H9 (cell line): ENCODE data around the gene VANGL2. TPM values are rescaled to one million over a fixed set of nuclear protein-coding genes. Genes with fewer than 3 reads are reported as not detected.

Experiments used
- DNase-seq: peaks from one replicate; pipeline ENCODE4 v3.0.0-alpha.2; 2017
- H2AFZ ChIP-seq: one replicate; pipeline ENCODE4 v1.6.1; 2013; ENCODE audit warnings: mild to moderate bottlenecking, low read length, control low read depth, moderate library complexity
- H2AK5ac ChIP-seq: 2 replicates; pipeline ENCODE4 v1.6.1; 2013; ENCODE audit warnings: low read length, control low read depth, mixed read lengths; ENCODE audit not compliant: insufficient read length
- H2BK120ac ChIP-seq: one replicate; pipeline ENCODE4 v1.6.1; 2013; ENCODE audit warnings: low read depth, mild to moderate bottlenecking, low read length, control low read depth, inconsistent platforms; ENCODE audit not compliant: poor library complexity, severe bottlenecking
- H2BK12ac ChIP-seq: 2 replicates; pipeline ENCODE4 v1.6.1; 2013; ENCODE audit warnings: low read length, control low read depth, mixed read lengths, low read depth; ENCODE audit not compliant: insufficient read length
- H2BK15ac ChIP-seq: 2 replicates; pipeline ENCODE4 v1.6.1; 2013; ENCODE audit warnings: low read depth, low read length, control low read depth
- H2BK20ac ChIP-seq: one replicate; pipeline ENCODE4 v1.6.1; 2013; ENCODE audit warnings: low read depth, mild to moderate bottlenecking, low read length, control low read depth, inconsistent platforms; ENCODE audit not compliant: poor library complexity, severe bottlenecking
- H2BK5ac ChIP-seq: 2 replicates; pipeline ENCODE4 v1.6.1; 2013; ENCODE audit warnings: low read length, control low read depth, mixed read lengths; ENCODE audit not compliant: insufficient read length
- H3K14ac ChIP-seq: 2 replicates; pipeline ENCODE4 v1.6.1; 2013; ENCODE audit warnings: low read length, control low read depth; ENCODE audit not compliant: insufficient read depth
- H3K18ac ChIP-seq: 2 replicates; pipeline ENCODE4 v1.6.1; 2013; ENCODE audit warnings: low read depth, mild to moderate bottlenecking, mixed read lengths, low read length, control low read depth; ENCODE audit not compliant: insufficient read length
- H3K23ac ChIP-seq: 2 replicates; pipeline ENCODE4 v1.6.1; 2013; ENCODE audit warnings: low read length, control low read depth, mixed read lengths, low read depth; ENCODE audit not compliant: insufficient read length
- H3K23me2 ChIP-seq: 2 replicates; pipeline ENCODE4 v1.6.1; 2013; ENCODE audit warnings: low read depth, mild to moderate bottlenecking, mixed read lengths, low read length, control low read depth; ENCODE audit not compliant: insufficient read length, poor library complexity, severe bottlenecking
- H3K27ac ChIP-seq: 2 replicates; pipeline ENCODE4 v1.5.1; 2013; ENCODE audit warnings: low read length, control low read depth, mixed read lengths, low read depth; ENCODE audit not compliant: insufficient read length
- H3K27me3 ChIP-seq: 2 replicates; pipeline ENCODE4 v1.6.1; 2013; ENCODE audit warnings: low read length, control low read depth, inconsistent platforms; ENCODE audit not compliant: insufficient read depth
- H3K4ac ChIP-seq: 2 replicates; pipeline ENCODE4 v1.6.1; 2013; ENCODE audit warnings: low read depth, mild to moderate bottlenecking, control low read depth, inconsistent platforms, low read length, moderate library complexity
- H3K4me1 ChIP-seq: 2 replicates; pipeline ENCODE4 v1.6.1; 2013; ENCODE audit warnings: low read length, control low read depth, inconsistent platforms; ENCODE audit not compliant: insufficient read depth
- H3K4me2 ChIP-seq: 2 replicates; pipeline ENCODE4 v1.6.1; 2013; ENCODE audit warnings: low read length, control low read depth, mixed read lengths; ENCODE audit not compliant: insufficient read length, insufficient read depth
- H3K56ac ChIP-seq: 2 replicates; pipeline ENCODE4 v1.6.1; 2013; ENCODE audit warnings: low read depth, mild to moderate bottlenecking, mixed read lengths, low read length, control low read depth; ENCODE audit not compliant: insufficient read length
- H3K79me1 ChIP-seq: 2 replicates; pipeline ENCODE4 v1.6.1; 2013; ENCODE audit warnings: low read depth, mild to moderate bottlenecking, moderate library complexity, low read length, control low read depth, inconsistent platforms; ENCODE audit not compliant: insufficient read depth, poor library complexity, severe bottlenecking
- H3K79me2 ChIP-seq: 2 replicates; pipeline ENCODE4 v1.6.1; 2013; ENCODE audit warnings: low read length, control low read depth, inconsistent platforms; ENCODE audit not compliant: insufficient read depth
- H3K9ac ChIP-seq: 2 replicates; pipeline ENCODE4 v1.6.1; 2013; ENCODE audit warnings: low read length, control low read depth, mixed read lengths; ENCODE audit not compliant: insufficient read length; ENCODE audit errors: extremely low read depth
- H3K9me3 ChIP-seq: one replicate; pipeline ENCODE4 v1.6.1; 2013; ENCODE audit warnings: low read depth, low read length, inconsistent platforms; ENCODE audit not compliant: control insufficient read depth
- H3T11ph ChIP-seq: one replicate; pipeline ENCODE4 v1.6.1; 2013; ENCODE audit warnings: mild to moderate bottlenecking, low read length, control low read depth, inconsistent platforms
- H4K20me1 ChIP-seq: one replicate; pipeline ENCODE4 v1.6.1; 2013; ENCODE audit not compliant: control insufficient read depth, insufficient read length, insufficient read depth
- H4K5ac ChIP-seq: 2 replicates; pipeline ENCODE4 v1.6.1; 2013; ENCODE audit warnings: low read depth, mild to moderate bottlenecking, mixed read lengths, low read length, control low read depth; ENCODE audit not compliant: insufficient read length
- H4K8ac ChIP-seq: replicated peaks from 2 replicates; pipeline ENCODE4 v1.6.1; 2013; ENCODE audit warnings: low read length, control low read depth, mixed read lengths, low read depth; ENCODE audit not compliant: insufficient read length
- H4K91ac ChIP-seq: 2 replicates; pipeline ENCODE4 v1.6.1; 2013; ENCODE audit warnings: low read depth, mild to moderate bottlenecking, moderate library complexity, mixed read lengths, low read length, control low read depth; ENCODE audit not compliant: insufficient read length
- H3K27ac Mint-ChIP-seq, 3 experiments: 2 replicates in 2 of 3; 3 replicates in 1 of 3; pipeline ENCODE4 v1.8.0; 2020 to 2021; ENCODE audit warnings: mixed read lengths in 3 of 3, mild to moderate bottlenecking in 1 of 3, moderate library complexity in 1 of 3
- H3K27me3 Mint-ChIP-seq: 2 replicates; pipeline ENCODE4 v1.8.0; 2021; ENCODE audit warnings: low read depth, mild to moderate bottlenecking, moderate library complexity, mixed read lengths
- H3K36me3 Mint-ChIP-seq, 3 experiments: 2 replicates in 2 of 3; 3 replicates in 1 of 3; pipeline ENCODE4 v1.8.0; 2020 to 2021; ENCODE audit warnings: low read depth in 3 of 3, mixed read lengths in 3 of 3; ENCODE audit not compliant: insufficient read depth in 1 of 3
- H3K4me1 Mint-ChIP-seq, 2 experiments: 2 replicates each; pipeline ENCODE4 v1.8.0; 2020; ENCODE audit warnings: mixed read lengths in 2 of 2
- H3K4me3 Mint-ChIP-seq, 2 experiments: 2 replicates in 1 of 2; 3 replicates in 1 of 2; pipeline ENCODE4 v1.8.0; 2020 to 2021; ENCODE audit warnings: mild to moderate bottlenecking in 2 of 2, mixed read lengths in 2 of 2, moderate library complexity in 1 of 2
- H3K9me3 Mint-ChIP-seq, 2 experiments: 2 replicates in 1 of 2; 3 replicates in 1 of 2; pipeline ENCODE4 v1.8.0; 2020; ENCODE audit warnings: mild to moderate bottlenecking in 2 of 2, mixed read lengths in 2 of 2, moderate library complexity in 1 of 2
- WGBS: extraction: QIAGEN DNeasy Blood & Tissue Kit; methylation state at CpG from one replicate; pipeline ENCODE4 v1.1.7; 2013; ENCODE audit warnings: missing lambda C conversion rate, low lambda C conversion rate, mixed read lengths; ENCODE audit not compliant: insufficient read length; ENCODE audit errors: extremely low coverage; 5-methylcytosine and 5-hydroxymethylcytosine counted together
- total RNA-seq: library from RNA; stranded (reverse); gene quantifications from 2 replicates; pipeline ENCODE4 v1.2.1, GENCODE V29; 2021
- TF ChIP-seq, protein P1 (sequence below): fragments of 200-600 bp; sonication (generic); conservative IDR thresholded peaks from 3 replicates; pipeline ENCODE4 v1.8.0; 2021; ENCODE audit warnings: antibody characterized with exemption, mild to moderate bottlenecking

The VANGL2 gene
- total RNA-seq, 1 experiment from 2014 or later: 58.5 TPM

DNA sequence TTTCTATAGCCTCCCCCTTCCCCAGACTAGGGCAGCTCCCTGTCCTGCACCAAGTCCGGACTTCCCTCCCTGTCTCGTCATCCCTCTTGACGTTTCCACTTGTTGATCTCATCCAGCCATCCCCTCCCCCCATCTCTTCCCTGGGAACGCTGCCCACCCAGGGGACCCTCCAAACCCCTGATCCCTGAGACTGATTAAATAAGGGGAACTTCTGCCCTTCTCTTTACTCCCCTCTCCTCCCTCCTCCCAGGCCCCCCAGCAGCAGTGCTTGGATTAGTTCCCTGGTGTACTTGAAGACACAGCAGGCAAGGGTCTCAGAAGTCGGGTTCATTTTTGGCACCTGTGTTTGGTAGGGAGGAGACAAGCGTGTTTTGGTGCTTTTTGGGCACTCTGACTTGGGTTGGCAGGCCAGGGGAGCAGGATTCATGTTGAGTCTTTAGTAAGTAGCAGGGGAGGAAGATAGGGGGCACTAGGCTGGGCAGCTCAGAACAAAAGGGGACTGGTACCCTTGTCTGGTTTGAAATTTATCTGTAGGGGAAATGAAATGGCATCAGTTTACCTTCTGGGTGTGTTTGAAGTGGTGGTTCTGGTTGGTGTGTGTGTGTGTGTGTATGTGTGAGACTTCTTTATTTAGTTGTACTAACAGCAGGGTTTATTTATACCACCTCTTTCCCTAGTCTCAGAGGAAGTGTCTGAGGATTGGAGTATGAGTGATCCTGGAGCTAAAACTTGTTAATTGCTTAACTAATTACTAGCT, 11.1 kb downstream of the VANGL2 start:
- TF ChIP-seq, protein P1, sequence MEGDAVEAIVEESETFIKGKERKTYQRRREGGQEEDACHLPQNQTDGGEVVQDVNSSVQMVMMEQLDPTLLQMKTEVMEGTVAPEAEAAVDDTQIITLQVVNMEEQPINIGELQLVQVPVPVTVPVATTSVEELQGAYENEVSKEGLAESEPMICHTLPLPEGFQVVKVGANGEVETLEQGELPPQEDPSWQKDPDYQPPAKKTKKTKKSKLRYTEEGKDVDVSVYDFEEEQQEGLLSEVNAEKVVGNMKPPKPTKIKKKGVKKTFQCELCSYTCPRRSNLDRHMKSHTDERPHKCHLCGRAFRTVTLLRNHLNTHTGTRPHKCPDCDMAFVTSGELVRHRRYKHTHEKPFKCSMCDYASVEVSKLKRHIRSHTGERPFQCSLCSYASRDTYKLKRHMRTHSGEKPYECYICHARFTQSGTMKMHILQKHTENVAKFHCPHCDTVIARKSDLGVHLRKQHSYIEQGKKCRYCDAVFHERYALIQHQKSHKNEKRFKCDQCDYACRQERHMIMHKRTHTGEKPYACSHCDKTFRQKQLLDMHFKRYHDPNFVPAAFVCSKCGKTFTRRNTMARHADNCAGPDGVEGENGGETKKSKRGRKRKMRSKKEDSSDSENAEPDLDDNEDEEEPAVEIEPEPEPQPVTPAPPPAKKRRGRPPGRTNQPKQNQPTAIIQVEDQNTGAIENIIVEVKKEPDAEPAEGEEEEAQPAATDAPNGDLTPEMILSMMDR: 0 out of 3 replicates have a peak, but pooled peaks have one; percentile 33
- no peaks in the 10 kb centered on the region for H3K27me3 ChIP-seq
- peaks cover 3% of the 10 kb centered on the region; the same call in 1 of the 2 replicates for H3K79me2 ChIP-seq
- H3K79me1 ChIP-seq: peaks cover 3% of the 10 kb centered on the region
- no peak overlapping the region for H3K4me2 ChIP-seq
- H4K5ac ChIP-seq: no peak overlapping the region
- peak overlapping the region; percentile 61 for H3K18ac ChIP-seq
- H4K91ac ChIP-seq: no peak overlapping the region
- H4K20me1 ChIP-seq: peaks cover 5% of the 10 kb centered on the region
- no peak overlapping the region for H3K27ac ChIP-seq
- H2BK15ac ChIP-seq: no peak overlapping the region
- H2BK12ac ChIP-seq: peak overlapping the region; percentile 42
- no peaks in the 10 kb centered on the region for H3K23me2 ChIP-seq
- peak overlapping the region; percentile 72 for H2BK120ac ChIP-seq
- WGBS: no CpG with 5 or more reads among the region's 6 CpGs
- H3T11ph ChIP-seq: no peak overlapping the region
- no peak overlapping the region for H2BK5ac ChIP-seq
- peak overlapping the region; percentile 81; the same call in 1 of the 2 replicates for H3K14ac ChIP-seq
- H2AK5ac ChIP-seq: no peak overlapping the region
- peaks cover 15% of the 10 kb centered on the region for H3K4me1 ChIP-seq
- no peak overlapping the region for H2BK20ac ChIP-seq
- no peak overlapping the region for H2AFZ ChIP-seq
- peaks cover 2 to 23% (median 11%) of the 10 kb centered on the region in 3 experiments; a peak in 6 of 7 replicates for H3K36me3 Mint-ChIP-seq
- peak overlapping the region; percentile 82 to 96 (median 86) for H3K27ac Mint-ChIP-seq
- no peak overlapping the region for H3K56ac ChIP-seq
- no peak for DNase-seq
- no peak overlapping the region for H3K4ac ChIP-seq
- H3K27me3 Mint-ChIP-seq: no peaks in the 10 kb centered on the region
- no peak overlapping the region for H4K8ac ChIP-seq
- H3K9me3 ChIP-seq: no peaks in the 10 kb centered on the region
- H3K23ac ChIP-seq: no peak overlapping the region
- no peak overlapping the region for H3K9ac ChIP-seq
- peak overlapping the region in 1 of 2 experiments; percentile 58; a peak in 3 of 5 replicates for H3K4me3 Mint-ChIP-seq
- H3K9me3 Mint-ChIP-seq: no peaks in the 10 kb centered on the region
- peaks cover 63 to 66% of the 10 kb centered on the region in 2 experiments for H3K4me1 Mint-ChIP-seq
